Loucy (cell line): ENCODE results near the gene STPG2.

Experiments
- H2AFZ ChIP-seq: fragments of 200-600 bp; sonication (generic); 2 replicates; pipeline ENCODE4 v1.6.0; 2016; ENCODE audit warnings: antibody characterized with exemption, mild to moderate bottlenecking, low read length, moderate library complexity
- H3F3A ChIP-seq: fragments of 200-600 bp; 2 replicates; pipeline ENCODE4 v1.6.0; 2016; ENCODE audit warnings: antibody characterized with exemption, low read depth, mild to moderate bottlenecking
- H3K27me3 ChIP-seq: fragments of 200-600 bp; sonication (generic); 2 replicates; pipeline ENCODE4 v1.6.1; 2014; ENCODE audit warnings: low read length, mild to moderate bottlenecking; ENCODE audit not compliant: insufficient read depth, poor library complexity, severe bottlenecking
- H3K36me3 ChIP-seq: fragments of 200-600 bp; sonication (generic); 2 replicates; pipeline ENCODE4 v1.6.1; 2016; ENCODE audit warnings: low read length; ENCODE audit not compliant: insufficient read depth
- H3K4me1 ChIP-seq: fragments of 200-600 bp; sonication (generic); 2 replicates; pipeline ENCODE4 v1.5.1; 2014; ENCODE audit warnings: low read length, mild to moderate bottlenecking; ENCODE audit not compliant: insufficient read depth, poor library complexity, severe bottlenecking
- H3K4me2 ChIP-seq: fragments of 200-600 bp; sonication (generic); 2 replicates; pipeline ENCODE4 v1.6.0; 2014; ENCODE audit warnings: antibody characterized with exemption, low read length, low read depth, mild to moderate bottlenecking; ENCODE audit not compliant: poor library complexity, severe bottlenecking
- H3K4me3 ChIP-seq: fragments of 200-600 bp; sonication (generic); 2 replicates; pipeline ENCODE4 v1.5.1; 2014; ENCODE audit warnings: low read length, mild to moderate bottlenecking, mixed read lengths; ENCODE audit not compliant: poor library complexity, severe bottlenecking
- H3K79me2 ChIP-seq: fragments of 200-600 bp; sonication (generic); 2 replicates; pipeline ENCODE4 v1.6.1; 2014; ENCODE audit warnings: low read length; ENCODE audit not compliant: insufficient read depth
- H3K9ac ChIP-seq: fragments of 200-600 bp; sonication (generic); 2 replicates; pipeline ENCODE4 v1.6.0; 2014; ENCODE audit warnings: mild to moderate bottlenecking, low read depth, low read length, moderate library complexity; ENCODE audit not compliant: poor library complexity, severe bottlenecking
- H3K9me2 ChIP-seq: fragments of 200-600 bp; sonication (generic); replicated peaks from 2 replicates; pipeline ENCODE4 v1.6.1; 2016; ENCODE audit warnings: low read depth, low read length, mixed read lengths
- H3K9me3 ChIP-seq: fragments of 200-600 bp; sonication (generic); 2 replicates; pipeline ENCODE4 v1.6.1; 2014; ENCODE audit warnings: mild to moderate bottlenecking, antibody characterized with exemption, low read length, low read depth; ENCODE audit not compliant: insufficient read depth
- H4K20me1 ChIP-seq: fragments of 200-600 bp; sonication (generic); 2 replicates; pipeline ENCODE4 v1.6.0; 2014; ENCODE audit warnings: antibody characterized with exemption, low read length, mild to moderate bottlenecking; ENCODE audit not compliant: insufficient read depth, poor library complexity, severe bottlenecking
- CTCF ChIP-seq: fragments of 200-600 bp; sonication (generic); conservative IDR thresholded peaks from 2 replicates; pipeline ENCODE4 v1.5.1; 2014; ENCODE audit warnings: mild to moderate bottlenecking, antibody characterized with exemption, low read length
- EZH2phosphoT487 ChIP-seq: fragments of 200-600 bp; IDR thresholded peaks from 2 replicates; pipeline ENCODE4 v1.6.1; 2018; ENCODE audit warnings: antibody characterized with exemption, mild to moderate bottlenecking, moderate library complexity, borderline replicate concordance

The STPG2 gene

GRCh38 chr4:97761445-97762114, 381.7 kb downstream of the STPG2 start:
- Histone ChIP-seq H4K20me1 (no peaks in the 10 kb centered on the region), H3K9ac (no peak overlapping the region), H3K9me3 (no peaks in the 10 kb centered on the region), H2AFZ (no peak overlapping the region), H3K4me1 (no peaks in the 10 kb centered on the region), H3F3A (no peaks in the 10 kb centered on the region), H3K79me2 (no peaks in the 10 kb centered on the region), H3K9me2 (no peaks in the 10 kb centered on the region), H3K27me3 (no peaks in the 10 kb centered on the region), H3K4me2 (no peak overlapping the region), H3K4me3 (no peak overlapping the region), H3K36me3 (no peaks in the 10 kb centered on the region)
- TF ChIP-seq CTCF = no peak
- no peak for TF ChIP-seq EZH2phosphoT487

GRCh38 chr4:97759785-97760184, 383.5 kb downstream of the STPG2 start:
- Histone ChIP-seq H3K9me2 (no peaks in the 10 kb centered on the region), H3K79me2 (no peaks in the 10 kb centered on the region), H3K4me3 (no peak overlapping the region), H3K36me3 (no peaks in the 10 kb centered on the region), H3K27me3 (no peaks in the 10 kb centered on the region), H3F3A (no peaks in the 10 kb centered on the region), H3K4me2 (no peak overlapping the region), H2AFZ (no peak overlapping the region), H4K20me1 (no peaks in the 10 kb centered on the region), H3K4me1 (no peaks in the 10 kb centered on the region), H3K9ac (no peak overlapping the region), H3K9me3 (no peaks in the 10 kb centered on the region)
- TF ChIP-seq EZH2phosphoT487 (no peak), CTCF (no peak)

- no peaks in the 10 kb centered on the region for H3K79me2 ChIP-seq
- no peak overlapping the region for H3K4me3 ChIP-seq
- no peaks in the 10 kb centered on the region for H4K20me1 ChIP-seq
- H3K4me1 ChIP-seq = no peaks in the 10 kb centered on the region
- no peaks in the 10 kb centered on the region for H3K9me3 ChIP-seq
- no peaks in the 10 kb centered on the region for H3K27me3 ChIP-seq
- no peaks in the 10 kb centered on the region for H3K36me3 ChIP-seq
- no peak overlapping the region for H3K4me2 ChIP-seq
- H3K9me2 ChIP-seq = no peaks in the 10 kb centered on the region
- no peak overlapping the region for H2AFZ ChIP-seq
- no peaks in the 10 kb centered on the region for H3F3A ChIP-seq
- no peak for TF ChIP-seq CTCF
- no peak for TF ChIP-seq EZH2phosphoT487
- H3K9ac ChIP-seq = no peak overlapping the region
These were observed 390.7 kb downstream of the STPG2 start for GRCh38 chr4:97752599-97752998.
